Gastrocnemius medialis (tissue), 4 donors: ENCODE measurements around the gene VPS37D. TPM values are rescaled to one million over a fixed set of nuclear protein-coding genes. Genes with fewer than 3 reads are reported as not detected.
"Not testable (repeated sequence)": the region's sequence is repeated elsewhere in the genome, so short reads cannot be mapped to it uniquely, and the experiment has no call there.

Source experiments
- ATAC-seq, 2 donors: fragments of 150-250 bp; one replicate each; pipeline ENCODE4 v1.9.1; 2016
- DNase-seq, 2 donors: peaks; one replicate each; pipeline ENCODE4 v3.0.0-alpha.2; 2019
- H3K27ac ChIP-seq, 4 donors: fragments of 200-600 bp; sonication (generic); 1 replicate in 1 of 4; 2 replicates in 3 of 4; pipeline ENCODE4 v1.5.1; 2016 to 2018; ENCODE audit warnings: mild to moderate bottlenecking in 2 of 4, moderate library complexity in 1 of 4
- H3K27me3 ChIP-seq, 3 donors: fragments of 200-600 bp; sonication (generic) in 2 of 3; 1 replicate in 1 of 3; 2 replicates in 2 of 3; pipeline versions ENCODE4 v1.5.1 to v1.6.0; 2016 to 2019; ENCODE audit warnings: mild to moderate bottlenecking in 1 of 3, moderate library complexity in 1 of 3
- H3K36me3 ChIP-seq, 2 donors: fragments of 200-600 bp; sonication (generic) in 1 of 2; one replicate each; pipeline ENCODE4 v1.5.1; 2017 to 2018
- H3K4me1 ChIP-seq, 2 donors: fragments of 200-600 bp; sonication (generic) in 1 of 2; one replicate each; pipeline ENCODE4 v1.5.1; 2016 to 2017; ENCODE audit warnings: mild to moderate bottlenecking in 2 of 2
- H3K4me3 ChIP-seq, 4 donors: fragments of 200-600 bp; sonication (generic) in 3 of 4; 1 replicate in 1 of 4; 2 replicates in 3 of 4; pipeline ENCODE4 v1.5.1; 2016 to 2019; ENCODE audit warnings: mild to moderate bottlenecking in 2 of 4
- H3K9me3 ChIP-seq, 3 donors: fragments of 200-600 bp; sonication (generic) in 2 of 3; 1 replicate in 1 of 3; 2 replicates in 2 of 3; pipeline ENCODE4 v1.5.1; 2016 to 2019
- POLR2A ChIP-seq, 2 donors: fragments of 450-650 bp; IDR thresholded peaks; one replicate each; pipeline ENCODE4 v1.6.1; 2017; ENCODE audit warnings: antibody characterized with exemption in 2 of 2, mild to moderate bottlenecking in 2 of 2, moderate library complexity in 2 of 2
- in situ Hi-C, 4 donors: fragments of 200-750 bp; cut with MboI; loops; one replicate each; pipeline versions ENCODE4 v1.15.0 to v1.8.0; 2017; ENCODE audit warnings: low sequenced_read_pairs in 4 of 4
- intact Hi-C: fragments of 100-400 bp; cut with DNase I; formaldehyde crosslinking; loops from one replicate; pipeline ENCODE4 v1.15.1; 2023; ENCODE audit warnings: low total_unique reads
- total RNA-seq, 4 donors: library from RNA; depleted of rRNA; stranded (reverse); fragments of >200 nt; gene quantifications; one replicate each; pipeline versions ENCODE4 v1.1.0 to v1.2.3, GENCODE V29; 2016
- TF ChIP-seq, protein P1 (sequence below), 5 experiments: fragments of 450-650 bp in 3 of 5; fragments of 200-600 bp in 2 of 5; sonication (generic) in 2 of 5; IDR thresholded peaks in 4 of 5; conservative IDR thresholded peaks in 1 of 5; 1 replicate in 4 of 5; 2 replicates in 1 of 5; pipeline ENCODE4 v1.5.1; 2016 to 2019; ENCODE audit warnings: antibody characterized with exemption in 5 of 5, mild to moderate bottlenecking in 3 of 5, moderate library complexity in 3 of 5

VPS37D gene
- total RNA-seq, 4 donors from 2014 or later = 0.64 to 2.5 (median 1.4) TPM

- ATAC-seq = no peak
- intact Hi-C loops = no loop called here
- no peak for TF ChIP-seq POLR2A (IDR thresholded peaks at IDR 0.05)
- TF ChIP-seq, protein P1, sequence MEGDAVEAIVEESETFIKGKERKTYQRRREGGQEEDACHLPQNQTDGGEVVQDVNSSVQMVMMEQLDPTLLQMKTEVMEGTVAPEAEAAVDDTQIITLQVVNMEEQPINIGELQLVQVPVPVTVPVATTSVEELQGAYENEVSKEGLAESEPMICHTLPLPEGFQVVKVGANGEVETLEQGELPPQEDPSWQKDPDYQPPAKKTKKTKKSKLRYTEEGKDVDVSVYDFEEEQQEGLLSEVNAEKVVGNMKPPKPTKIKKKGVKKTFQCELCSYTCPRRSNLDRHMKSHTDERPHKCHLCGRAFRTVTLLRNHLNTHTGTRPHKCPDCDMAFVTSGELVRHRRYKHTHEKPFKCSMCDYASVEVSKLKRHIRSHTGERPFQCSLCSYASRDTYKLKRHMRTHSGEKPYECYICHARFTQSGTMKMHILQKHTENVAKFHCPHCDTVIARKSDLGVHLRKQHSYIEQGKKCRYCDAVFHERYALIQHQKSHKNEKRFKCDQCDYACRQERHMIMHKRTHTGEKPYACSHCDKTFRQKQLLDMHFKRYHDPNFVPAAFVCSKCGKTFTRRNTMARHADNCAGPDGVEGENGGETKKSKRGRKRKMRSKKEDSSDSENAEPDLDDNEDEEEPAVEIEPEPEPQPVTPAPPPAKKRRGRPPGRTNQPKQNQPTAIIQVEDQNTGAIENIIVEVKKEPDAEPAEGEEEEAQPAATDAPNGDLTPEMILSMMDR (IDR thresholded peaks at IDR 0.05 in 4 of 5, conservative IDR thresholded peaks at IDR 0.05 in 1 of 5) = no peak
- Histone ChIP-seq H3K27me3 (no peaks in the 10 kb centered on the region), H3K36me3 (no peaks in the 10 kb centered on the region), H3K27ac (no peak overlapping the region), H3K4me1 (peaks cover 0 to 3% of the 10 kb centered on the region in 2 donors), H3K4me3 (no peak overlapping the region), H3K9me3 (no peaks in the 10 kb centered on the region)
- no peak for DNase-seq
- in situ Hi-C loops = no loop called here
These were observed 7.0 kb downstream of the VPS37D start for GRCh38 chr7:73674468-73675124.

DNA sequence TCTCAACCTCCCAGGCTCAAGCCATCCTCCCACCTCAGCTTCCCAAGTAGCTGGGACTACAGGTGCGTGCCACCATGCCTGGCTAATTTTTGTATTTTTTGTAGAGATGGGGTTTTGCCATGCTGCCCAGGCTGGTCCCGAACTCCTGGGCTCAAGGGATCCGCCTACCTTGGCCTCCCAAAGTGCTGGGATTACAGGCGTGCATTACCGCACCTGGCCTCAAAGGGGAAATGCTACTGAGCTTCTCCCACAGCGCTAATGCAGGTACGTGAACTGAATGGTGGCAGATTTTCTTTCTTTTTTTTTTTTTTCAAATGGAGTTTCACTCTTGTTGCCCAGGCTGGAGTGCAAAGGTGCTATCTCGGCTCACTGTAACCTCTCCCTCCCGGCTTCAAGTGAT lies 8.4 kb downstream of the VPS37D start:
- intact Hi-C loops, H3K36me3 ChIP-seq, H3K27ac ChIP-seq, H3K4me3 ChIP-seq, ATAC-seq, H3K27me3 ChIP-seq, in situ Hi-C loops, DNase-seq, H3K9me3 ChIP-seq: not testable (repeated sequence)
- H3K4me1 ChIP-seq = peaks cover 13 to 18% of the 10 kb centered on the region in 2 donors

DNA sequence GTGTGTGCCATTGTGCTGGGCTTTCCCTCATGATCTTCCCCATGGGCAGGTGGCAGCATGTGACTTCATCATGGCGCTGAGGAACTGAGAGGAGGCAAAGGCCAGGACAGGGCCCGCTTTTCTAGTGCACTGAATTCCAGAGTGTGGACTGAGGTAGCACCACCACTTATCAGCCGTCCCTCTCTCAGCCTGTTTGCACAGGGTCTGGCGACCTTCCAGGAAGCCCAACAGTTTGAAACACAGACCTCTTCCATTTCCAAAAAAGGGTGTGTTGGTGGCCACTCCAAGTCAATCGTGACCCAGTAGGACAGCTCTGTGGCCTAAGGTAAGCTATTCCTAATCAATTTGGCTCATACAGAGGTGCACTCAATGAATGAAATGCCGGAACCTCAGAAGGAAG lies 11.2 kb downstream of the VPS37D start:
- in situ Hi-C loops (no loop called here), intact Hi-C loops (no loop called here)
- H3K36me3 ChIP-seq = no peaks in the 10 kb centered on the region
- DNase-seq (no peak), ATAC-seq (no peak)
- H3K27me3 ChIP-seq = no peaks in the 10 kb centered on the region
- peak overlapping the region in 1 of 4 donors; percentile 34 for H3K27ac ChIP-seq
- H3K9me3 ChIP-seq = no peaks in the 10 kb centered on the region
- no peak for TF ChIP-seq POLR2A (IDR thresholded peaks at IDR 0.05)
- TF ChIP-seq, protein P1 (IDR thresholded peaks at IDR 0.05 in 4 of 5, conservative IDR thresholded peaks at IDR 0.05 in 1 of 5) = no peak
- peaks cover 29 to 36% of the 10 kb centered on the region in 2 donors for H3K4me1 ChIP-seq
- H3K4me3 ChIP-seq = no peak overlapping the region

DNA sequence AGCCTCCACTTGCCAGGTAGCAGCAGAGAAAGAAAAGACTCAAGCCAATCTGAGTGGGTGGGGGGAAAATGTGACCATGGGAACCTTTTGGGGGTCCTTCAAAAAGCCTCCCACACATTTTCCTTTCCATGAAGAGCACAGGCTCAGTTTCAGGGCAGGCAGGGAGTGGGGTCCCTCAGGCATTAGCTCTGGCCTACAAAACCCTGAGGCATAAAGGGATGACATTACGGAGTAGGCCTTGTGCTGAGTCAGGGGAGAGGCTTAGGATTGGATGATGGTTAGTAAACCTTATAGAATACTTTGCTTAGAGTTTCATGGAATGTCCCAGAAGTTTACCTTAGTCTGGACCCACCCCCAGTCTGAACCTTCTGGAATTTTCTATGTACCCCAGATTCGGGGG lies 12.1 kb downstream of the VPS37D start:
- DNase-seq (no peak), ATAC-seq (no peak)
- Histone ChIP-seq H3K4me3 (no peak overlapping the region), H3K27me3 (no peaks in the 10 kb centered on the region), H3K27ac (peak overlapping the region in 1 of 4 donors; percentile 34), H3K9me3 (no peaks in the 10 kb centered on the region), H3K4me1 (peaks cover 36% of the 10 kb centered on the region in 2 donors), H3K36me3 (no peaks in the 10 kb centered on the region)
- TF ChIP-seq POLR2A (IDR thresholded peaks at IDR 0.05) = no peak
- TF ChIP-seq, protein P1 (IDR thresholded peaks at IDR 0.05 in 4 of 5, conservative IDR thresholded peaks at IDR 0.05 in 1 of 5) = no peak
- in situ Hi-C loops (no loop called here), intact Hi-C loops (loop anchor here (5.0 kb wide), 2 partner anchors 38 to 67 kb away; partner anchors contain the start of gene STX1A)

- intact Hi-C loops (loop anchor here (5.0 kb wide), 2 partner anchors 37 to 68 kb away; partner anchors contain the start of gene STX1A), in situ Hi-C loops (no loop called here)
- Histone ChIP-seq H3K9me3 (no peaks in the 10 kb centered on the region), H3K36me3 (no peaks in the 10 kb centered on the region), H3K27ac (peak overlapping the region; percentile 83 to 96 (median 92)), H3K4me1 (peaks cover 36% of the 10 kb centered on the region in 2 donors), H3K27me3 (no peaks in the 10 kb centered on the region), H3K4me3 (no peak overlapping the region)
- no peak for ATAC-seq
- TF ChIP-seq, protein P1 (IDR thresholded peaks at IDR 0.05 in 4 of 5, conservative IDR thresholded peaks at IDR 0.05 in 1 of 5) = no peak
- TF ChIP-seq POLR2A (IDR thresholded peaks at IDR 0.05) = no peak
- no peak for DNase-seq
These were observed 12.9 kb downstream of the VPS37D start for GRCh38 chr7:73680501-73680900.
